ENCODE measurements around the gene MT1F.
A peak's percentile ranks its signal among the peaks of the same experiment; 100 is the strongest.
"Not testable (repeated sequence)": the region's sequence is repeated elsewhere in the genome, so short reads cannot be mapped to it uniquely, and the experiment has no call there.

MT1F gene

DNA sequence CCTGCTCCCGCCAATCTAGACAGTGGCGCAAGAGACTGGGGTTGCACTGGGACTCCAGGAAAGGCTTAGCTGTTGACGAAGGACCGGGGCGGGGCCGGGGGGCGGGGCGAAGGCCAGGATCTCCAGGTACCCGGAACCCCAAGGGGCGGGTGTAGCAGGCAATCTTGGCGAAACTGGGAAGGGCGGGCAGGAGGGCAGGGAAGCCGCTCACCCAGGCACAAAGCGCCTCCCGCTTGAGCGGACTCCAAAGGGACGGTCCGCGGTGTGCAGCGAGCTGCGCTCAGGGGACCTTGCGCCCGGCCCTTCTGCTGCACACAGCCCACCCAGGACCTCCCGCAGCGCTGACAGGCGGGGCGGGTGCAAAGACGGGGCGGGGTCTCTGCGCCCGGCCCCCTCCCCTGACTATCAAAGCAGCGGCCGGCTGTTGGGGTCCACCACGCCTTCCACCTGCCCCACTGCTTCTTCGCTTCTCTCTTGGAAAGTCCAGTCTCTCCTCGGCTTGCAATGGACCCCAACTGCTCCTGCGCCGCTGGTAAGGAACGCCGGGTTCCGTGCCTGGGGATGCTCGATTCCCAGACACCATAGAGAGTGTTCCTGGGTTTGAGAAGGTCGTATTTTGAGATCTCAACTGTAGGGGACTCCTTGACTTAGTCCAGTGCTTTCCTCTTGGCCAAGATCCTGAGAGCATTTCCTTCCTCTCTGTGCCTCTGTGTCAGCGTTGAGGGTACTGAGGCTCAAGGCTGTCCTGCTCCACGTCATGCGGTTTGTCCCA is at the start of gene MT1F:
MT1F (plus strand) TSS at position 405 of the 772 bp plus-strand sequence; CDS start at position 505, 100 bp downstream.
- DNase-seq (ENCODE audit: low spot score): no peak

- peak; percentile 89 for DNase-seq (ENCODE audit: low spot score)
Observed at GRCh38 chr16:56608043-56608875, 49.5 kb upstream of the MT1F start, which contains the start of gene MT2A. Gene MT2A, plus strand, starts transcription at chr16:56608584. Its CDS starts 72 bp downstream, at chr16:56608656.

- DNase-seq (ENCODE audit: low spot score): no peak
Observed at GRCh38 chr16:56608876-56609462, 48.8 kb upstream of the MT1F start.

DNA sequence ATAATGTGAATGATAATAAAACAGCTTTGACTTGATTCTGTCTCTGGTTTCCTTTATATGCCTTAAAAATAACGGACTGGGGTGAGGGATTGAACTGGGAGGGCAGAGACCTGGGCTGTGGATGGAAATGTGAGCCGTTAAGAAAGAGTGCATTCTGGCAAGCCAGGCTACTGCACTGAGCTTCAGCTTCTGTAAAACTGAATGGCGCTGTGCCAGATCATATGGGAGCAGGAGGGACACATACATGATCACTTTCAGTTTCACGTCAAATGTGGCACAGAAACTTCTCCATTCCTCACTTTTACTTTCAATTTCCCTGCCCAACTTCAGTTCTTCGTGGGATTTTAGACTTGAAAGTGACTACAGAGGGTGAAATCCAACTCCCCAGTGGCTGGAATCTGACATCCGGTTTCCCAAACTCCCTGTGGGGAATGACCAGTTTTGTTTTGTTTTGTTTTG is 48.3 kb upstream of the MT1F start:
- DNase-seq (ENCODE audit: low spot score): peak; percentile 46

- peak; percentile 46 for DNase-seq (ENCODE audit: low spot score)
Observed at GRCh38 chr16:56610017-56610608, 47.6 kb upstream of the MT1F start.

DNA sequence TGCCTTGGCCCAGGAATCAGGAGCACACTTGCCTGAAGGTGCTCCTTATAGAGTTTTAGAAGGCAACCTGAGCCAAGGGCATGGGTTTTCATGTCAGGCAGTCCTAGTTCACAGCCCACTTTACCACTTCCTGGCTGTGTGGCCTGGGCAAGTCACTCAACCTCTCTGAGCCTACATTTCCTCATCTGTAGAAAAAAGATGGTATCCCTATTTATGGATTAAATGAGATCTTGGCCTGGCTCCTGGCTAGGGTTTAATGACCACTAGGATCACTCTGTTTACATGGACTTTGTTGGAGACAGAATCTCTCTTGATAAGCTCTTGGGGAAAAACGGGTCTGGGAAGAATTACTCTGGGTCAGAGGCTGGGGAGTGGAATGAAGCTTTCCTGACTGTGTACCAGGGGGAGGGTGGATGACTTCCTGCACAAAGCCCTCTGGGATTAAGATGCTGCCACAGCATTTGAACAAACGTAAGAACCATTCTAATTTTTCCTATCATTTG is 47.1 kb upstream of the MT1F start:
- no peak for DNase-seq (ENCODE audit: low spot score)

GRCh38 chr16:56611281-56611833 is 46.4 kb upstream of the MT1F start:
- no peak for DNase-seq (ENCODE audit: low spot score)

DNA sequence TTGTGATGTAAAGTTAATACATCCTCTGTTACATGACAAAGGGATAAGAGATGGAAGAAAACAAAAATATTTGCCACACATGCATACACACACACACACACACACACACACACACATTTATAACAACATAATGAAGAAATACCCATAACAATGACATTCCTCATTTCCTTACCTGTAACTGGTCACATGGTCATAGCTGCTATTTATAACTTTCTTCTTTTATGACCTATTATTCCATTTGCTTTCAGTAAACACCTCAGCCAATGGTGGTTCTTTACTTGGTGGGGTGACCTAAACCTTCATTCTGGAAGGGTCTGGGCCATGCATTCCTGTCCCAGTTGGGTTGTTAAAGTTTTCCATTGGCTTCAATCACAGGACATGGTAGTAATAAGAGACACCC is 44.1 kb upstream of the MT1F start:
- no peak for DNase-seq (ENCODE audit: low spot score)

DNA sequence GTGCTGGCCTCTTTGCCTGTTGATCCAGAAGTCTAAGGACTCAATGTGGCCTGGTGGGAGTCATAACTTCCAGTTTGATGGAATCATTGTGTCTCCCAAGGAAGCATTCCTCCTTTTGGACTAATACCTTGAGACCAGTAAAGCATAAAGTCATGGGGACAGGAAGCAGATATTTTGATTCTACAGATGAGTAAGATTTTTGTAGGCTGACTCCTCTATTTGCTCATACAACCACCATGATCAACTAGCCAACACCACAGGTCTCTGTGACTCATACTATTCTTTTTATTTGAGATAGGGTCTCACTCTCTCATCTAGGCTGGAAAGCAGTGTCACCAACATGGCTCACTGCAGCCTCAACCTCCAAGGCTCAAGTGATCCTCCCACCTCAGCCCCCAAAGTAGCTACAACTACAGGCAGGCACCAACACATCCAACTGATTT is 43.2 kb upstream of the MT1F start:
- no peak for DNase-seq (ENCODE audit: low spot score)

GRCh38 chr16:56615353-56615752 is 42.4 kb upstream of the MT1F start:
- no peak for DNase-seq (ENCODE audit: low spot score)

DNA sequence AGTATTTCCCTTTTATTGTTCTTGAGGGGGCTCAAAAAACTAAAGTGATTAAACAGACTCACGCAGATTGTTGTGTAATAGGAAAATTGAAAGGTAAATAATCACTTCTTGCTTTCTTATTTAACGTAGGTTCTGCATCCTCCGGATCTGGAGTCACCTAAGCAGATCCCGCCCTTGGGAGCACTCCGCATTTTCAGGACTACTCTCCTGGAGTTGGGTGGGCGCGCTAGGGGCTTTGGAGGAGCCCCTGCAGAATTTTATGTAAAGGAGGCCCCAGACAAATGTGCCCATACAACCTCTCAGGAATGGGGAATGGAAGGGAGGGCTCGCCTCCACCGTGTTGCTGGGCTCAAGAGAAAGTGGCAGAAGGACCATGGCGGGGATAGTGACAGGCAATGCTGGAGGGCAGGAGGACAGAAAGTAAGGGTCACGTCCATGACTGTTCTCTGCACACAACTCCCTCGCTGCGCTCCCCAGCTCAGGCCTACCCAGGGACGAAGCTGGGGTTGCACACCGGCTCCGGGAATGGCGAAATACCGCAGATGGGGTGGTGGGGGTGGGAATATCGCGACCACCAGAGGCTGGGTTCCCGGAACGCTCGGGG is 41.0 kb upstream of the MT1F start:
- DNase-seq (ENCODE audit: low spot score): no peak

- DNase-seq (ENCODE audit: low spot score): no peak
Observed at GRCh38 chr16:56617212-56618085, 40.3 kb upstream of the MT1F start.

DNA sequence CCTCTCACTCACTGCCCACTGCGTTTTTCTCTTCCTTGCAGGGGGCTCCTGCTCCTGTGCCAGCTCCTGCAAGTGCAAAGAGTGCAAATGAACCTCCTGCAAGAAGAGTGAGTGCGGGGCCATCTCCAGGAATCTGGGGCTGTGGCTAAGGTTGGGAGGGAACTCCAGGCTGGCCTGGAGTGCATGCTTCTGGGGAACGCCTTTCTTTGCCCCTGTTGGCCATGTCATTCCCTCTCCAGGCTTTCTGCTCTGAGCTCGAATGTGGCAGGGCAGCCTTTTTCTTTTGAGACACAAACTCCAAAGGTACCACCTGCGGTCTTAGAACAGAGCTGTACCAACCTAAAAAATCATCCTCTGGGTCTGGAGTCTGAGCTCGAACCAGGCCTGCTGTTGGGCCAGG is 39.6 kb upstream of the MT1F start:
- DNase-seq (ENCODE audit: low spot score): no peak

GRCh38 chr16:56620339-56620897 is 37.3 kb upstream of the MT1F start:
- no peak for DNase-seq (ENCODE audit: low spot score)

- DNase-seq (ENCODE audit: low spot score): not testable (repeated sequence)
Observed at GRCh38 chr16:56621665-56622445, 35.9 kb upstream of the MT1F start.

DNA sequence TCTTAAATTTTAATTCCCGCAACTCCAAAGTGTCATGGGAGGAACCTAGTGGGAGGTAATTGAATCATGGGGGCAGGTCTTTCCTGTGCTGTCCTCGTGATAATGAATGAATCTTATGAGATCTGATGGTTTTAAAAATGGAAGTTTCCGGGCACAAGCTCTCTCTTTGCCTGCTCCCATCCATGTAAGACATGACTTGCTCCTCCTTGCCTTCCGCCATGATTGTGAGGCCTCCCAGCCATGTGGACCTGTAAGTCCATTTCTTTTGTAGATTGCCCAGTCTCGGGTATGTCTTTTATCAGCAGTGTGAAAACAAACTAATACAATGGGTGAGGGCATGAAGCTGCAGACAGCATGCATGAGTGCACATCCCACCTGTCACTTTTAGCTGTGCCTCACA is 34.6 kb upstream of the MT1F start:
- DNase-seq (ENCODE audit: low spot score): not testable (repeated sequence)

GRCh38 chr16:56623637-56624036 is 34.1 kb upstream of the MT1F start:
- no peak for DNase-seq (ENCODE audit: low spot score)

GRCh38 chr16:56625140-56625942 is 32.4 kb upstream of the MT1F start, which contains the start of gene MT1E:
Gene MT1E, plus strand, starts transcription at chr16:56625781. Its CDS starts 71 bp downstream, at chr16:56625852.
- no peak for DNase-seq (ENCODE audit: low spot score)

Data from COLO829 (cell line).